Muscle of back (tissue), 11 donors: ENCODE data around the gene CNDP1. TPM values are rescaled to one million over a fixed set of nuclear protein-coding genes. Genes with fewer than 3 reads are reported as not detected.
A peak's percentile ranks its signal among the peaks of the same experiment; 100 is the strongest.

ENCODE experiments used
- DNase-seq, 3 donors: peaks; one replicate each; pipeline versions ENCODE4 v3.0.0 to v3.0.0-alpha.2; 2013
- polyA plus RNA-seq, 10 donors: library from polyadenylated mRNA; unstranded; fragments of 120-200 nt; gene quantifications; one replicate each; pipeline ENCODE4 v1.2.1, GENCODE V29; 2013; ENCODE audit not compliant: insufficient read length in 10 of 10

Gene CNDP1
- polyA plus RNA-seq, 10 donors: 0.11 to 0.50 (median 0.20) TPM; not detected in 2

DNA sequence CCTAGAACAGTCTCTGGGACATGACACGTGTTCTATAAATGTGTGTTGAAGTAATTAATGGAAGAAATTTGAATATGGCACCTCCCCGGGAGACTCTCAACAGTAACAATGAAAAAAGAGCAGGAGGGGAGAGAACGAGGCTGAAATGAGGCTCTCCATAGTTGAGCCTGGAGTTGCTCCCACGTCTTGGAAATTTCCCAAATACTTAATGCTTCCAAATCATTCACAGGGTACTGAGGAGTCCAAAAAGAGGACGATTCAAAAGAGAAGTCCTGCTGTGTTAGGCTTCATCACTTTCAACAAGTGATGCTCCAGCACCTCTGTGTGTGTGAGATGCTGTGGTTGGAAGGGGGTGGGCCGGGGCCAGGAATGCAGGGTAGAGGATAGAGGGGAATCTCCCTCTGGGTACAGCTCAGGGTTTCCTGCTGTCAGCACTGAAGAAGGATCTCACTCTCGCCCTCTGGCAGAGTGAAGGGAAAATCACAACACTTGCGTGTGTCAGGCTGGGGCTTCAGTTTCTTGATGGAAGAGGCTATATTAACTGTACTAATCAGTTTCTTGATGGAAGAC, 45.3 kb downstream of the CNDP1 start:
- DNase-seq: peak in 2 of 3 donors; percentile 35 to 56

DNA sequence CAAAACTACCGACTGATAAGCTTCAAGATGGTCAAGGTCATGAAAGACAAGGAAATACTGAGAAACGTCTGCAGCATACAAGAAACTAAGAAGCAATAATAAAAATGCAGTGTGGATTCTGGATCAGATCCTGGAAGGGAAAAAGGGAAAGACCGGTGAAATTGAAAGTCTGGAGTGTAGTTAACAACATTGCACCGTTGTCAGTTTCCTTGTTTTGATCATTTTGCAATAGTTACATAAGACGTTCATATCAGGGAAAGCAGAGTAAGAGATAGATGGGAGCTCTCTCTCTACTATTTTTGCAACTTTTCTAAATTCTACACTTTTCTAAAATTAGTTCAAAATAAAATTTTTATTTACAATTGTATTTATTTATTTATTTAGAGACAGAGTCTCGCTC, 48.3 kb downstream of the CNDP1 start:
- no peak for DNase-seq

DNA sequence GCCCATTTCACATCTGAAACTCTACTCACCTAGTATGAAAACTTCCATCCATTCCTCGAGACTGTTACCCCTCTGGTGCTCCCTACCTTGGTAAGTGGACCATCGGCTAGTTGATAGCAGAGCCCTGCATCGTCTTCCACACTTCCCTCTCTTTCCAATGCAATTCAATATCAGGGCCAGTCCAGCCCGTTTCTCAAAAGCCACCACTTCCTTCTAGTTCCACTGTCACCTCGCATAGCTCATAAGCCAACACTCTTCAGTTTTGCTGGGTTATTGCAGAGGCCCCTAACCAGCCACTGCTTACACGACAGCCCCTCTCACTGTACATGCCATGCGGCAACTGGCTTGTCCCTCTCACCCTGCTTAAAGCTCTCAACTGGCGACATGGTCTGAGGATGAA, 53.1 kb downstream of the CNDP1 start:
- no peak for DNase-seq

DNA sequence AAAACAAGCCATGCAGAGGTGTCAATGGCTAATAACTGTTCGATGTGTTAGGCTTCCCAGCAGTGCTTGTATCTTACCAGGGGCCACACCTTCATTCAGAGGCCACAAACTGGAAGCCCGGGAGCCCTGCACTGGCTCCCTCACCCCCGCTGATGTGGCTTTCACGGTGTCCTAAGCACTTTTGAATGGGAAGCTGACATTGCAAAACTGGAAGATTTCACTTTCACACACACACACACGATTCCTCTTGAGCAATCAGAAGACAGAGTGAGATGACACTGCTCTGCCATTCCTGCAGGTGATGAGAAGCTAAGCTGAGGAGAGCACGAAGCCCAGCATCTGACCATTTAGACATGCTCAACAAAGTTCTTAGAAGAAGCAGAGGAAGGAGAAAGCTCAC, 54.7 kb downstream of the CNDP1 start:
- DNase-seq: no peak

DNA sequence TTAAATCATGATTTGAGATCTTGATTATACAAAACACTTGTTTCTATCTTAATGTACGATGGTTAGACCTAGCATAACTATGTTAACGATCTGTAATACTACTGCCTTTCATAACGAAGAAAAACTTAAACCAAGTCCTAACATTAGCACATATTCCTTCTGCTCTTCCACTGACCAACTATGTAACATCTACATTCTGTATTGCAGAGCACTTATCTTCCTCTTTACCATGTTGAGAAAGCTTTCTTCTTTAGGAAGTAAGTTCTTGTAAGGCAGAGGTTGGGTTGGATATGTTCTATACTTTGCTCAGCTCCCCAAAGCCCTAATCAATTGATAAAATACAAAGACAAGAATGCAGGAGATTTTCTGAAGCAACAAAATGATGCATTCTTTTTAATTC, 55.5 kb downstream of the CNDP1 start:
- DNase-seq: no peak

DNA sequence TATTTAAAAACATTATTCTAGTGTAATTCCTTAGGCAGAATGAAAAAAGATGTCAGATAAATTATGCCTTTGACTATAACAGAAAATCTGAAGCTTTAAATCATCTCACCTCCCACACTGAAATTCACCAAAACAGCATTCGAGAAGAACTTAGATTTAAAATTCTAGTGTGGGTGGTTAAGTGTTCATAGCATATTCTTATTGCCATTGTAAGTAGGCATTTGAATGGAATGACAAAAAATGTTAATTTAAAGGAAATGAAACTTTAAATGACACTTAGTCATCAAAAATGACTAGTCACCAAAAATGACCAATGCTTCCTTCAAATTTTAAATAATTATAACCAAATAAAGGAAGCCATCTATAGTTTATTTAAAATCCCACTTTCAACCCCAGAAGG, 56.4 kb downstream of the CNDP1 start:
- no peak for DNase-seq

DNA sequence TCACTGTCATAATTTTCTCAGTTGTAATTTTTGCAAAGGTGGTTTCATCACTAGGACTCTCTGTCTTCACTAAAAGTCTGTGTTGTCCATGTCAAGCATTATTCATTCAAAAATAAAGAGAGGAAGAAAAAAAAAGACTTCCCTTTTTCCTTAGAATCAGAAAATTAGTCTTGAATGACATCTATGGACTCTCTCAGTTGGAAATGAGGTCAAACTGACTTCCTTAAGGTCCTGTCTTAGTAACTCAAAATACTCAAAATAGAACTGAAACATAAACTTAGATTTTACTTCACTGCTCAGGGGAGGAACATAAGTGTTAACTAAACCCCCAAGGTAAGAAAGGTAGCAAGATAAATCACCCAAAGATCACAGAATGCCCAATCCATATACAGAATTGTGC, 61.1 kb downstream of the CNDP1 start:
- DNase-seq: no peak

DNA sequence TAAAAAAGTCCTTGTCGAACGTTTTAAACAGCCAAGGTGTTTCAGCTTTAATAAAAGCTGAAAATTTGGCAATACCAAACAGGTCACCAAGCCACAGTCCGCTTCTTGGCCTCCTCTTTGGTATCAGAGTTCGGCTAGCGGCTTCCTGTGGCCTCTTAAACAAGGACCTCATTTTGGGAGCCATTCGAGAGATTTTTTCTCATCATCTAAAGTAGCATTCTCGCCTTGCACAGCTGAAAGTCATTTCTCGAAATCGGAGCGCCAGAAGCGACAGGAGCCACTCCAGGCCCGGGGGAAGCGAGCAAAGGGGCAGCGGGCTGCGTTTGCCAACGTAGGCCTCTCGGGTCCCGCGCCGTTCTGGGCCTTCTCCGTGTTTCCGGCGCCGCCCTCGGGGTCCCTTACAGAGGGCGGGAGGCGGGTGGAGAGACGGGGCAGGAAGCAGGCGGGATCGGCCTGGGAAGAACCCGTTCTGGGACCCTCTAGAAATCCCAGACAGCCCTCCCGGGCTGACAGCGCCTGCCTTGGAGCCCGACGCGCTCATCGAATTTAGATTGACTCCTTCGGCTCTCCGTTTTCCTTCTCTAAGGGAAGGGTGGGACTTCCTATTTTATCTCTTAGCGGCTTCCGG, 62.8 kb downstream of the CNDP1 start:
- peak in 2 of 3 donors; percentile 84 to 97 for DNase-seq

DNA sequence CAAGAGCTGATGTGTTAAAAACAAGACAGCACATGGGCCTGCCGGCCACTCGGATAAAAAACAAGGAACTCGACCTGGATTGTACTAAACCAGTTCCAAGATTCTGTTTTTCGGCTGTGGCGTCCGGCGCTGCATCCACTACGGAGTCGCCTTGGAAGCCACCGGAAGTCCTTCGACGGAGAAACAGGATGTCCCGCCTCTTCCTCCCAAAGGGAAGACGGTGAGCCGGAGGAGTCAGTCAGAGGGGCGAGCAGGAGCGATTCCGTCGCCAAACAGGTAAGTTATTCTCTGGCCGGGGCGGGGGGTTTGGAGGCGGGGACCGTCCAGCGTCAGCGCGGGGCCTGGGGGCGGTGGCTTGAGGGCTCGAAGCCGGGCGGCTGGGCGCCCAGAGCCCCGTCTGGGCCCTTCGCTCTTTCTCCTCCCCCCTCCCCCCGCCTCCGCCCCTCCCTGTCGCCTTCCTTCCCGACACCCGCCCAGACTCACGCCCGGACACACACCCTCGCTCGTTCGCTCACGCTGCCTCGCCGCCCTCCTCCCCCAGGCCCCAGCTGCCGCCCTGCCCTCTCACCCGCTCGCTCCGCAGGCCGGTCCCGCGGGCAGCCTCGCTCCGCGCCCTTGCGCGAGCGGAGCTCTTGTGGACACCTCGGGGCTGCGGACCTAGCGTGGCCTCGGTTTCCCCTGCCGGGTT, 63.5 kb downstream of the CNDP1 start, which contains the start of gene ZNF407:
TSS of gene ZNF407 (plus strand) at position 209 of the 688 bp plus-strand sequence. CDS start 33,150 bp downstream, outside the sequence.
- DNase-seq: peak; percentile 95 to 98 (median 96)

DNA sequence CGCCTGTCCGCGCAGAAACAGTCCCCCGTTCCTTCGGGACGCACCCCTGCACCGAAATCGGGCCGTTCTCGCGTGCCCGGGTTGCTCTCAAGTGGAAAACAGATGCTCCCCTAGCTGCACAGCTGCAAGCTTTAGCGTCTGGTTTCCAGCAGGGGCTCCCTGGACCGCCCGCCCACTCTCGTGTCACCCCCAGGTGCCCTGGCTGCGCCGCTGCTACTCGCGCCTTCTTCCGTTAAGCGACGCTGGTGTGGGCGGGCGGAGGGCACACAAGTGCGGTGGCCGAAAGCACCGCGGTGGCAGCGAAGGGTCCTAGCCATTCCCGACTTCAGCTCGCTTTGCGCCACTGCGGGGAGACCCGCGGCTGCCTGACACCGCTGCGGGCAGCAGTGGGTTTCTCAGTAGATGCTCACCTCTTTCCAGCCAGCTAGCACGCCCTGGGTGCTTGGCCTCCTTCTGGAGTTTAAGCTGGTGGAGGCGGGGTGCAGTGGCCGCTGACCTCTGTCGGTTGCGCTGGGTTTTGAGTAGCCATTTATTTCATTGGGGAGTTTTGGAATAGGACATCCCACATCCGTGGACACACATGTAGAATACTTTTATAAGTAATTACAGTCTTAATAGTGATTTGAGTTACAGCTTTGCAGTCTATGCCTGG, 64.2 kb downstream of the CNDP1 start:
- DNase-seq: peak; percentile 33 to 91 (median 63)

DNA sequence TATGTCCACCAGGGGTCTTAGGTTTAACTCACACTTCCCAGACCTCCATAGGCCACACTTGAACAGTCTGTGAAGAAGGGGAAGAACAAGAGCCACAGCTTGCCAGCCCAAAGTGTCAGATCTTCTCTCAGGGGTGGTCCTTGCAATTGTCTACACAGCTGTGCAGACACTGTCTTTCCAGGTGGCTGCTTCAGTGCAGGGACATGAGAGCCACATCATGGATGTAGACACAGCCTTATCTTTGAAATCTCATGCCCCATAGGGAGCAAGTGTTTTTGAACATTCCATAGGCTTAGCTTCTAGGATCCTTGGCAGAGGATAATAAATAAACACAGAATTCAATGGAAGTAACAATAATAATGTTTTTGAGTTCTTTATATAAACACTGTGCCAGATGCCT, 70.1 kb downstream of the CNDP1 start:
- DNase-seq: no peak

DNA sequence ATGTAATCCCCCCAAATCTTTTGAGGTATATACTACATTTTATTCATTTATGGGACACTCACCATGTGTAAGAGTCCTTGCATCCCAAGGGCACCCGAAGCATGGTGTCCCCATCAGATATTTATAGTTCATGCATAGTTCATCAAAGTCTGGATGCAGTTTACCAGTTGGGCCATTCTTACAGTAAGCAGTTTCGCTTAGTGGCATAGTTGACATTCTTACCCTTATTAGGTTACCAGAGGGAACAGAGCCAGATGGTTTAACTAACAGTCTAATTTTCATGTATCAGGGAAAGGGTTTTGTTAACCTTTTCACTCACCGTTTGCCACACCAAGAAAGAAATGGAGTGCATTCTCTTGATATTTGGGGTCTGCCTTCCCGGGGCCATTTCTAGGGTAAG, 70.5 kb downstream of the CNDP1 start:
- DNase-seq: no peak

DNA sequence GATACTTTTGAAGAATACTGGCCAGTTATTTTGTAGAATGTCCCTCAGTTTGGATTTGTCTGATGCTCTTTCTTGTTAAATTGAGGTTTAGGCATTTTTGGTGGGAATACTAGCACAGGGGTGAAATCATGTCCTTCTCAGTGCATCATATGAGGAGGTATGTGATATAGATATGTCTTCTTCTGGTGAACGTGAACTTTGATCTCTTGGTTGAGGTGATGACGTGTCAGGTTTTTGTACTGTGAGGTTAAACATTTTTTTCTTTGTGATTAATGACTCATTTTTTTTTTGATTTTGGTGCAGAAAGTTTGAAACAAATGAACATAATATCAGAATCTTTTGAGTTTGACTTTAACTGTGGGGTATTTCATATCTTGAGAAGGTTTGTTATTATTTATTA, 74.4 kb downstream of the CNDP1 start:
- DNase-seq: no peak

DNA sequence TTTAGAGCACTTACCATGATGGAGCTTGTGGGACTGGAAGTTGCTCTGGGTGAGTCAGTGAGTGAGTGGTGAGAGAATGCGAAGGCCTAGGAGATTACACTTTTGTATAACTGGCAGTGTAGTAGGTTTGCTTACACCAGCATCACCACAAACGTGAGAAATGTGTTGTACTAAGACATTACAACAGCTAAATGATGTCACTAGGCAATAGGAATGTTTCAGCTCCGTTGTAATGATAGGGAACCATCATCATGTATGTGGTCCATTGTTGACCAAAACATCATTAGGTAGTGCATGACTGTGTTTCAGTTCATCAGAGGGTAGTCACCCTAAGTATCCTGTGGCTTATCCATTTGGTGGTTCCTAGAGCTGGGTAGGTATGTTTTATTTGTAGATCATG, 75.2 kb downstream of the CNDP1 start:
- DNase-seq: no peak

DNA sequence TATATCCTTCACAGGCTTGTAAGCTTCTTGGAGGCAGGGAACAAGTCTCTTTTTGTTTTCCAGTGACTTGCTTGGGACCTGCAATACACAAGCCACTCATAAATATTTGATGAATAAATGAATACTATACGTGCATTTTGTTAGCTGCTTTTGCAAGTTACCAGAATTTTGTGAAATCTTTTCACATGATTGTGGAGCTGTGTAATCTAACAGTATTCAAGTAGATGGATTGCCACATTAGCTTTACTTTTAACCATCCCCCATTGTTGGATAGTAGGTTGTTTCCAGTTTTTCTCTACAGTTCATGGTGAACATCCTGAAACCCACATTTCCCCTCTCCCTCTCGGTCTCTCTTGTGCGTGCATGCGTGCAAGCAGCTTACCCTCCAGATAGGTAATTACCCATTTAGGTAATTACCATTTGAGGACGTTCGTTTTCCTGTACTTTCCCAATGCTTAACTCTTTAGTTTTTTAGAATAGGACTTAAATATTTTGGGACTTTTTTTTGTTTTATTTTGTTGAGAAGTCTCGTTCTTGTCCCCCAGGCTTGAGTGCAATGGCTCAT, 75.8 kb downstream of the CNDP1 start:
- no peak for DNase-seq

DNA sequence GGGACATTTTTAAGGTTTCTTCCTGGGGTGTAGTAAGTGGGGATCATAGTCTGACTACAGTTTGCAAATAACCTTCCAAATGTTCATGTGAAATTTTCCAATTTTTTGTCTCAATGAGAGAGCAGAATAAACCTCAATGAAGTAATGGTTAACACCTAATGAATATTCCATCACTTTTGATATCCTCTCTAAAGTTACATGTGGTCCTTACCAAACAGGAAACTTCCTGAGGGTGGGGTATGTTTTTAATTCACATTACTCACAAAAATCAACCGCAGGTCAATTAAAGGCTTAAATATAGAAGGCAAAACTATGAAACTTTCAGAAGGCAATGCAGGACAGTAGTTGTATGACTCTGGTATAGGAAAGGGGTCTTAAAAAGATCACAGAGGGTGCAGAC, 76.6 kb downstream of the CNDP1 start:
- no peak for DNase-seq

DNA sequence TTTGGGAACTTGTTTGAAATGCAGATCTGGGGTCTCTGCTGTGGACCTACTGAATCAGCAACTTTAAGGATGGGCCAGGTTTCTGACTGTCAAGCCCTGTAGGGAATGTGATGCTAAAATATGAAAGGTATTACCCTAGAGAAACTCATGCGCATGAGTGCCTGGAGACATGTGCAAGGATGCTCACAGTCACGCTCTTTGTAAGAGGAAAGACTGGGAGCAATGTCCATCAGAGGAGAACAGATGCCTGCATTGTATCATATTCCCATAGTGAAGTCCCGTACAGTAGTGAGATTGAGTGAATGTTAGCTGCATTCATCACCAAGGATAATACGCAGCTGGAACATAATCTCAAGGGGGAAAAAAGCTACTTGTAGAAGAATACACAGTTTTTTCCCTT, 77.5 kb downstream of the CNDP1 start:
- no peak for DNase-seq

DNA sequence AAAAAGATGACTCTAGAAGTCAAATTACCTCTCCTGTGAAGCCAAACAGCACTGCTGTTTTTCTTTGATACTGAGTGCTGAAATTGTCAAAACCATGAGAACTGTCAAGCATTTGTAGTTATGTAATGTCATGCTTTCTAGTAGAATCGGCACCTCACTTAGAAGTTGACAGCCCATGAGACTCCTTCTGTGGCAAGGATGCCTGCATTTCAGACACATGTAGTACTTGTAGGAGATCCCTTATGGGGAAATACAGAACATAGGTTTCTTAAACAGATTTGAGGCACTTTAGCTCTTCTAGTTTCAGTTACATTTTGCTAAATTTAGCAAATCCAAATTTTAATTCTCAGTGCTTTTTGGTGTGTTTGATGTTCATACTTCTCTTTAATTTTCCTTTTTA, 79.1 kb downstream of the CNDP1 start:
- DNase-seq: no peak

DNA sequence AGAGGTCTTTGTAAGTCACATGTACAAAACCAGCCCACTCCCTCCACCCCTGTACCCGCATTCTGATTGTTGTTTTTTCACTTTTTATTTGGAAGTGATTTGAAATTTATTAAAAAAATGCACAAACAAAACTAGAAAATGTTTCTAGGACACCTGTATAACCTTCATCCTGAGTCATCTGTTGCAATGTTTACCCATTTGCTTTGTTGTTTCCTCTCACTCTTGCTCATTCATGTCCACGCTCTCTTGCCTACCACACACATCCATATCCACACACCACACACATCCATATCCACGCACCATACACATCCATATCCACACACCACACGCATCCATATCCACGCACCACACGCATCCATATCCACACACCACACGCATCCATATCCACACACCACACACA, 82.2 kb downstream of the CNDP1 start:
- DNase-seq: no peak

DNA sequence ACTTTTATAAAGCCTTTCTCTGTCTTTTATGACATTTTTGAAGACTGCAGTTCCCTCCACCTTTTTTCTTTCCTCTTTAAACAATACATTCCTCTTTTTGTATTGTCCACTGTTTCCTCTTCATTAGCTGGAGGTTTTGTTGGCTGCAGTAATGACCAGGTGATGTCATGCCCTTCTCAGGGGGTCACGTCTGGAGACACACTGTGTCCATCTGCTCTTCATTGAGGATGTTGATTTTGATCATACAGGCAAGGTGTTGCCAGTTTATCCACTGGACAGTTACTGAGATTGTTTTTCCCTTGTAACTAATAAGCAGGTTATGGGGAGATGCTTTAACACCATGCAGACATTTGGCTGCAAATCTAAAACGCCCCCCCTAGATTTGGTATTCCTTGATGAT, 83.2 kb downstream of the CNDP1 start:
- DNase-seq: no peak

DNA sequence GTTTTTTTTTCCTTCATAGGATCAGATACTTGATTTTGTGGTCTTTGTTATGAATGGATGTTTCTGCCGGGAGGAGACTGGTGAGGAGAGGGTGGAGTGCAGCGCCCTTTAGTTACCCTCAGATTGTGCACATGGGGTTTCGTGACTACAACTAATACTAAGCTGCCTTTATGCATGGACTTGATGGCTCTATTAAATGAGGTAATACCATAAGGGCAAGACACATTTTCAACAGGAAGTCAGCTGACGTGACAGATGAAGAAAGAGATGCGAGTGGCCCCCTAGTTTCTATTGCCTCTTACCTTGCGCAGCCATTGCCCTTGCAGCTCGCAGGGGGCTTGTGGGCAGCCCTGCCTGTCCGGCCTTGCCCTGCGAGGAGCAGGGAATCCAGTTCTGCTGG, 87.8 kb downstream of the CNDP1 start:
- DNase-seq: no peak

DNA sequence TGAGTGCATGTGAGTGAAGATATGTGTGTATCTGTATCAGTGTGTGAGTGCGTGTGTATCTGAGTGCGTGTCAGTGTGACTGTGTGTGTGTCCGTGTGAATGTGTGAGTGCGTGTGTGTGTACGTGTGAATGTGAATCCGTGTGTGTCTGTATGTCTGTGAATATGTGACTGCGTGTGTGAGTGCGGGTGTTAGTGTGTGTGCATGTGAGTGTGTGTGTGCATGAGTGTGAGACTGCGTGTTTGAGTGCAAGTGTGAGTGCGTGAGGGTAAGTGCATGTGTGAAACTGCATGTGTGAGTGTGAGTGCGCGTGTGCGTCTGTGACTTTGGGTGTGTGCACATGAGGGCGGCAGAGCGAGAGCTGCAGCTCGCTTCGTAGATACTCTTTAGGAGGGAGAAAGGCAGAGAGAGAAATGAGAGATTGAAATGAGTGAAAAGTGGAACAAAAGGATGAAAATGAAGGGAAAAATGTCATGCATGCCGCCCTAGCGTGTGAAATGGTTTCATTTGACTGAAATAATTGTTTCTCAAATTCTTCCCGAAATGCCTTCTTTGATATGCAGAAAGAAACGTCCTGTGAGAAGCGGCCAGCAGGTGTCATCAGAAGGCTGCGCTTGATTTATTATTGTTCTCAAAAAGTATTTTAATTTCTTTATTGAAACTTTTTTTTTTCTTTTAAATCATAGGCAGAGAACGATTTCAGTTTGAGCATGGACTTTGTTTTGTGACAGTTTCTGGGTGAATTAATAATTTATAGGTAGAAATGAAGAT, 88.9 kb downstream of the CNDP1 start:
- DNase-seq: no peak
